Measurements from ENCODE around the gene C8B. TPM values are rescaled to one million over a fixed set of nuclear protein-coding genes. Genes with fewer than 3 reads are reported as not detected.

Gene C8B
- total RNA-seq, 1 experiment from 2014 or later, result 0.10 TPM

DNA sequence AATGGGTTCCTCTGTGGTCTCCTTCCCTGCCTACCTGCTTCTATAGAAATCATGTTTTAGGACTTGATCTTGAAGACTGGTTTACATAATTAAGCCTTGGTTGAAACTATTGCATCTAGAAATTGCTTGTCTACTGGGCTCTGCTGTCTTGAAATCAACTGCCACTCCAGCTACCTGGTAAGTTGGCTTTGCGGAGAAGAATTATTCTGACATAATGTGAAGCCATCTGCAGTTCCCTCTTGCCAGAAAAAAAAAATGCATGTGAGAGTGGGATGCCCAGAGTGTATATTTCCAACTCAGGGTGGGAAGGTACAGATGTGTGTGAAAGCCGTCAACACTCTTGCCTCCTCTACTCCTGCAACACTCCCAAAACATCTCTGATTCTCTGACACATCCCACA is 27.2 kb downstream of the C8B start:
- intact Hi-C loops (cut with micrococcal nuclease), result no loop called here
- H3K9me3 ChIP-seq (ENCODE audit: control insufficient read depth in 1 of 2, insufficient read depth in 1 of 2, low read depth in 1 of 2, low read length in 2 of 2), result no peaks in the 10 kb centered on the region
- H4K20me1 ChIP-seq (ENCODE audit: insufficient read depth), result no peaks in the 10 kb centered on the region
- no peak overlapping the region for H3K4me2 ChIP-seq (ENCODE audit: low read length)
- no peaks in the 10 kb centered on the region for H3K4me1 ChIP-seq (ENCODE audit: control insufficient read depth in 1 of 2, insufficient read depth in 2 of 2, low read length in 2 of 2)
- no peaks in the 10 kb centered on the region for H3K9me2 ChIP-seq (ENCODE audit: insufficient read depth)
- TF ChIP-seq CBX3 (IDR thresholded peaks at IDR 0.05; ENCODE audit: low read depth), result no peak
- TF ChIP-seq ZFX (IDR thresholded peaks at IDR 0.05), result no peak
- TF ChIP-seq EZH2phosphoT487 (IDR thresholded peaks at IDR 0.05; ENCODE audit: borderline replicate concordance), result no peak
- TF ChIP-seq ELF1 (IDR thresholded peaks at IDR 0.05; ENCODE audit: borderline replicate concordance, low read depth), result no peak
- TF ChIP-seq, protein P1, sequence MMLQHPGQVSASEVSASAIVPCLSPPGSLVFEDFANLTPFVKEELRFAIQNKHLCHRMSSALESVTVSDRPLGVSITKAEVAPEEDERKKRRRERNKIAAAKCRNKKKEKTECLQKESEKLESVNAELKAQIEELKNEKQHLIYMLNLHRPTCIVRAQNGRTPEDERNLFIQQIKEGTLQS (IDR thresholded peaks at IDR 0.05), result no peak
- no peak for TF ChIP-seq CEBPB (IDR thresholded peaks at IDR 0.05; ENCODE audit: low read depth)
- no peak for TF ChIP-seq YY1 (IDR thresholded peaks at IDR 0.05; ENCODE audit: extremely low read depth, insufficient replicate concordance, low read depth, low read length)
- no peaks in the 10 kb centered on the region; the same call in 1 of the 2 replicates for H3K27me3 ChIP-seq (ENCODE audit: insufficient read depth, low read length)
- no peak overlapping the region for H3K27ac ChIP-seq (ENCODE audit: low read depth, low read length)
- ChIA-PET CTCF (no interaction called here), RAD21 (ENCODE audit: low non-redundant PET in 1 of 2, low total read pairs in 2 of 2, uncharacterized antibody in 2 of 2, unreplicated experiment in 2 of 2) (no interaction called here), POLR2A (no interaction called here)
- no peaks in the 10 kb centered on the region for H3K36me3 ChIP-seq (ENCODE audit: control insufficient read depth in 1 of 2, insufficient read depth in 2 of 2, low read length in 2 of 2)
- H3K4me3 ChIP-seq (replicated peaks in 1 of 2; ENCODE audit: low read depth in 1 of 2, low read length in 2 of 2), result no peak overlapping the region
- ATAC-seq, result no peak
- H2AFZ ChIP-seq (ENCODE audit: low read depth, low read length, poor library complexity, severe bottlenecking), result no peak overlapping the region
- H3K79me2 ChIP-seq (ENCODE audit: insufficient read depth, low read length), result no peaks in the 10 kb centered on the region
- H3K9ac ChIP-seq (ENCODE audit: low read length), result no peak overlapping the region
- no TSS peak for BruUV-seq (replicated peaks)
- no peak for DNase-seq (ENCODE audit: low read depth, low spot score)

DNA sequence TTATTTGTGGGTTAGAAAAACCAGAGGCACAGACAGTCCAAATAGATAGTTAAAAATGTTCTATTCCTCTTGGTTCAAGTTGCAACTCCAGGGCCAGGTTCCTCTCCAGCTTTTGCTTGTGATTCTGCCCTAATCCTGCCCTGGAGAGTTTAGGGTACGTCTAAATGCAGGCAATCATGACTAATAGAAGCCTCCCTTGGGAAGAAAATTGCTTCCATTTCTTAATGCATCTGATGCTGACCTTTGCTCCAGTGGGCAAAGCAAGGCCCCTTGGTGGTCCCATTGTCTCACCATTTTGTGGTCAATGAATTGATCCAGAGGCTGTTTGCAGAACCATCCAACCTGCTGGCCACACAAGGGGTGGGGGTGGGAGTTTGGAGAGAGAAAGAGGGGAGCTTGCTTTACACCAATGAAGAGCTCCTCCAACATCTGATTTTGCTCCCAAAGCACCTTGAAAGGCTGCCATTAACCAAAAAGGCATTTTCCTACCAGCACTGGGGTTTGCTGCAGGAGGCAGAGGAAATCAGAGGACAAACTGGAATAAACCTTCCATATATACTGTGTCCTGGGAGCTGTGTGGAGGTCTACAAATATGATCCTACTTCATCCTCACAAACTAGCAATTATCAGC is 31.3 kb downstream of the C8B start:
- DNase-seq (ENCODE audit: low read depth, low spot score), result no peak
- no peak for TF ChIP-seq FOSL1 (IDR thresholded peaks at IDR 0.05; ENCODE audit: low read depth)
- no peak for TF ChIP-seq JUND (IDR thresholded peaks at IDR 0.05)
- no peak for TF ChIP-seq EZH2phosphoT487 (IDR thresholded peaks at IDR 0.05; ENCODE audit: borderline replicate concordance)
- TF ChIP-seq, protein P2, sequence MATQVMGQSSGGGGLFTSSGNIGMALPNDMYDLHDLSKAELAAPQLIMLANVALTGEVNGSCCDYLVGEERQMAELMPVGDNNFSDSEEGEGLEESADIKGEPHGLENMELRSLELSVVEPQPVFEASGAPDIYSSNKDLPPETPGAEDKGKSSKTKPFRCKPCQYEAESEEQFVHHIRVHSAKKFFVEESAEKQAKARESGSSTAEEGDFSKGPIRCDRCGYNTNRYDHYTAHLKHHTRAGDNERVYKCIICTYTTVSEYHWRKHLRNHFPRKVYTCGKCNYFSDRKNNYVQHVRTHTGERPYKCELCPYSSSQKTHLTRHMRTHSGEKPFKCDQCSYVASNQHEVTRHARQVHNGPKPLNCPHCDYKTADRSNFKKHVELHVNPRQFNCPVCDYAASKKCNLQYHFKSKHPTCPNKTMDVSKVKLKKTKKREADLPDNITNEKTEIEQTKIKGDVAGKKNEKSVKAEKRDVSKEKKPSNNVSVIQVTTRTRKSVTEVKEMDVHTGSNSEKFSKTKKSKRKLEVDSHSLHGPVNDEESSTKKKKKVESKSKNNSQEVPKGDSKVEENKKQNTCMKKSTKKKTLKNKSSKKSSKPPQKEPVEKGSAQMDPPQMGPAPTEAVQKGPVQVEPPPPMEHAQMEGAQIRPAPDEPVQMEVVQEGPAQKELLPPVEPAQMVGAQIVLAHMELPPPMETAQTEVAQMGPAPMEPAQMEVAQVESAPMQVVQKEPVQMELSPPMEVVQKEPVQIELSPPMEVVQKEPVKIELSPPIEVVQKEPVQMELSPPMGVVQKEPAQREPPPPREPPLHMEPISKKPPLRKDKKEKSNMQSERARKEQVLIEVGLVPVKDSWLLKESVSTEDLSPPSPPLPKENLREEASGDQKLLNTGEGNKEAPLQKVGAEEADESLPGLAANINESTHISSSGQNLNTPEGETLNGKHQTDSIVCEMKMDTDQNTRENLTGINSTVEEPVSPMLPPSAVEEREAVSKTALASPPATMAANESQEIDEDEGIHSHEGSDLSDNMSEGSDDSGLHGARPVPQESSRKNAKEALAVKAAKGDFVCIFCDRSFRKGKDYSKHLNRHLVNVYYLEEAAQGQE (IDR thresholded peaks at IDR 0.05; ENCODE audit: low read depth), result no peak
- no peak for TF ChIP-seq POLR2AphosphoS5 (IDR thresholded peaks at IDR 0.05; ENCODE audit: low read depth, low read length)
- no peak for TF ChIP-seq POLR2A (IDR thresholded peaks at IDR 0.05; ENCODE audit: borderline replicate concordance, extremely low read depth, insufficient read depth, insufficient read length)
- TF ChIP-seq EGR1 (IDR thresholded peaks at IDR 0.05; ENCODE audit: low read depth), result no peak
- no peak for TF ChIP-seq EZH2 (IDR thresholded peaks at IDR 0.05)
- TF ChIP-seq CBX3 (IDR thresholded peaks at IDR 0.05; ENCODE audit: low read depth), result no peak
- TF ChIP-seq TCF7L2 (IDR thresholded peaks at IDR 0.05; ENCODE audit: borderline replicate concordance, extremely low read depth, insufficient read depth, insufficient read length), result no peak
- no peak for TF ChIP-seq SIN3A (IDR thresholded peaks at IDR 0.05; ENCODE audit: low read depth)
- TF ChIP-seq, protein P1 (IDR thresholded peaks at IDR 0.05), result no peak

More for the DNA sequence above, 31.3 kb downstream of the C8B start:
- Histone ChIP-seq H4K20me1 (ENCODE audit: insufficient read depth) (no peaks in the 10 kb centered on the region), H3K36me3 (ENCODE audit: control insufficient read depth in 1 of 2, insufficient read depth in 2 of 2, low read length in 2 of 2) (no peaks in the 10 kb centered on the region), H3K4me2 (ENCODE audit: low read length) (no peak overlapping the region), H3K9ac (ENCODE audit: low read length) (no peak overlapping the region), H3K4me3 (replicated peaks in 1 of 2; ENCODE audit: low read depth in 1 of 2, low read length in 2 of 2) (no peak overlapping the region), H3K9me3 (ENCODE audit: control insufficient read depth in 1 of 2, insufficient read depth in 1 of 2, low read depth in 1 of 2, low read length in 2 of 2) (no peaks in the 10 kb centered on the region), H3K79me2 (ENCODE audit: insufficient read depth, low read length) (no peaks in the 10 kb centered on the region), H3K9me2 (ENCODE audit: insufficient read depth) (no peaks in the 10 kb centered on the region), H3K4me1 (ENCODE audit: control insufficient read depth in 1 of 2, insufficient read depth in 2 of 2, low read length in 2 of 2) (no peaks in the 10 kb centered on the region), H3K27me3 (ENCODE audit: insufficient read depth, low read length) (no peaks in the 10 kb centered on the region; the same call in none of the 2 replicates), H2AFZ (ENCODE audit: low read depth, low read length, poor library complexity, severe bottlenecking) (no peak overlapping the region), H3K27ac (ENCODE audit: low read depth, low read length) (no peak overlapping the region)
- RAD21 ChIA-PET (ENCODE audit: low non-redundant PET in 1 of 2, low total read pairs in 2 of 2, uncharacterized antibody in 2 of 2, unreplicated experiment in 2 of 2), result no interaction called here
- CTCF ChIA-PET, result no interaction called here
- POLR2A ChIA-PET, result no interaction called here
- BruUV-seq (replicated peaks), result no TSS peak
- intact Hi-C loops (cut with micrococcal nuclease), result no loop called here
- ATAC-seq, result no peak
